C4-2B (cell line): ENCODE data around the gene EXPH5.

ENCODE experiments used
- CTCF ChIP-seq: fragments of 450-650 bp; conservative IDR thresholded peaks from 2 replicates; pipeline ENCODE4 v1.5.1; 2017; ENCODE audit warnings: mild to moderate bottlenecking
- ZFX ChIP-seq: fragments of 450-650 bp; IDR thresholded peaks from 2 replicates; pipeline ENCODE4 v1.6.1; 2017

GRCh38 chr11:108589136-108589535, 4.4 kb downstream of the EXPH5 start:
- no peak for TF ChIP-seq CTCF
- TF ChIP-seq ZFX, result no peak
